ENCODE results near the gene PRMT7.

The PRMT7 gene

DNA sequence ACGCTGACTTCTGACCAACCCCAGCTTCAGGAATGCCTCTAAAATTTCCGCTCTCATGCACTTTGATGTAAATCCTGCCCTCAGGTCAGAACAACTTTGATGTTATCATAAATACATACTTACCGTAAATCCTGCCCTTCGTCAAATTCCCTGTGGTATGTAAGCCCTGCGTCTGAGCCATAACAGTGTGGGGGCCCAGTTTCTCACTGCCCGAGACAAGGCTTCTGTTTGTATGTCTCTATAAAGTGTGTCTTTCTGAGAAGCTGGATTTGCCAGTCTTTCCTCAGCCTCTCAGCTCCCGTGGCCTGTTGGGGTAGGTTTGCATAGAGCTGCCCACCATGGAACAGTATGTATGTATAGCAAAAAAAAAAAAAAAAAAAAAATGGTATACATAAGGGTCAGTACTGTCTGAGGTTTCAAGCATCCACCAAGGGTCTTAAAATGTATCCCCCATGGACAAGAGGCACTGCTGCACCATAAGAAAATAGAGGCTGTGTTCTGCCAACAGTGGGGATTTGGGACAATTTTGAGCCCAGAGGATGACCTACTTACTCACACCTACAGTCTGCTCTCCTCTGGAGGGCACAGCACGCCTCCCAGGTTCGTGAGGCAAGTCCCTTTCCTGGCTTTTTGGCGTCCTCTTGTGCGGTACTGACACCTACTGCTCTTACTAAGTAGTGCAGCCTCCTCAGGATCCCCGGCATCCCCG lies 17.5 kb downstream of the PRMT7 start:
- DNase-seq (ENCODE audit: low read depth) = peak; percentile 92
- H3K4me3 ChIP-seq (ENCODE audit: low read depth, low read length) = no peak overlapping the region
- TF ChIP-seq, protein P1, sequence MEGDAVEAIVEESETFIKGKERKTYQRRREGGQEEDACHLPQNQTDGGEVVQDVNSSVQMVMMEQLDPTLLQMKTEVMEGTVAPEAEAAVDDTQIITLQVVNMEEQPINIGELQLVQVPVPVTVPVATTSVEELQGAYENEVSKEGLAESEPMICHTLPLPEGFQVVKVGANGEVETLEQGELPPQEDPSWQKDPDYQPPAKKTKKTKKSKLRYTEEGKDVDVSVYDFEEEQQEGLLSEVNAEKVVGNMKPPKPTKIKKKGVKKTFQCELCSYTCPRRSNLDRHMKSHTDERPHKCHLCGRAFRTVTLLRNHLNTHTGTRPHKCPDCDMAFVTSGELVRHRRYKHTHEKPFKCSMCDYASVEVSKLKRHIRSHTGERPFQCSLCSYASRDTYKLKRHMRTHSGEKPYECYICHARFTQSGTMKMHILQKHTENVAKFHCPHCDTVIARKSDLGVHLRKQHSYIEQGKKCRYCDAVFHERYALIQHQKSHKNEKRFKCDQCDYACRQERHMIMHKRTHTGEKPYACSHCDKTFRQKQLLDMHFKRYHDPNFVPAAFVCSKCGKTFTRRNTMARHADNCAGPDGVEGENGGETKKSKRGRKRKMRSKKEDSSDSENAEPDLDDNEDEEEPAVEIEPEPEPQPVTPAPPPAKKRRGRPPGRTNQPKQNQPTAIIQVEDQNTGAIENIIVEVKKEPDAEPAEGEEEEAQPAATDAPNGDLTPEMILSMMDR (IDR thresholded peaks at IDR 0.05; ENCODE audit: insufficient read depth, low read depth, low read length, missing control alignments) = peak; percentile 93

DNA sequence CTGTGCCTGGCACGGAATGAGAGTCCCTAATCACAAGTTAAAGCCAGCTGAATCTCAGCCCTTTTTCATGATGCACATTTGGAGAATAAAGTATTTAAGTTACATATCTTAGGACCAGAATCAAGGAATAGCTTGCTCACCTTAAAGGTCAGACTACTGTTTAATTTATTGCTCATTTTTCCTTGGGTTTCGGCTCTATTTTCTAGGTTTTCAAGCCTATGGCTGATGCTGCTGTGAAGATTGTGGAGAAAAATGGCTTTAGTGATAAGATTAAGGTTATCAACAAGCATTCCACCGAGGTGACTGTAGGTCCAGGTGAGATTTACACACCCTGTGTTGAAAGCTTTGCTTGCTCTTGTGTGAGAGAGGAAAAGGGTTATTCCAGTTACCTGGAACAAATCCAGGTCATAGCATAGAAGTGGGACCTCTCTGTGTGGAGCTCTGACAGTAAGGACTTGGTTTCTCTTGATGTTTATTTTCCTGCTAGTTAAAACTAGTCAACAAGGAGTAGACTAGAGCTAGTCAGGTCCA lies 18.1 kb downstream of the PRMT7 start:
- DNase-seq (ENCODE audit: low read depth) = no peak
- TF ChIP-seq, protein P1 (IDR thresholded peaks at IDR 0.05; ENCODE audit: insufficient read depth, low read depth, low read length, missing control alignments) = no peak
- no peak overlapping the region for H3K4me3 ChIP-seq (ENCODE audit: low read depth, low read length)

DNA sequence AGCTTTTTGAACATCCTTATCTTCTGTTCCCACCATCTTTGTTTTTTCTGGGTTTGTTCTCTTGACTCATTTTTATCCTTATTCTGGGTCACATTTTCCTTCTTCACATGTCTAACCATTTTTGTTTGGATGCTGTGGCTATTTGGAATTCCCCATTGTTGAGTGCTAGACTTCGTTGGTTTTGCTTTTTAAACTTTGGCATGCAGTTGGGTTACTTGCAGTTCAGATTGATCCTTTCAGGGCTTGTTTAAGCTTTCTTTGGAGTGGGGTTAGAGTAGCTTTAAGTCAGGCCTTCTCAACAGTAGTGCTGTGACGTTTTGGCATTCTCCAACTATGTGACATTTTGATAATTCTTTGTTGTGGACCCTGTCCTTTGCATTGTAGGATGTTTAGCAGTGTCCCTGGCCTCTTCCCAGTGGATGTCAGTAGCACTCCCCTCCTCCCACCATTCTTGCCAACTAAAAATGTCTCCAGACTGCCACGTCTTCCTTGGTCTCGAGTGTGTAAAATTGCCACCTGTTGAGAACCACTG lies 21.1 kb downstream of the PRMT7 start:
- H3K4me3 ChIP-seq (ENCODE audit: low read depth, low read length) = no peak overlapping the region
- DNase-seq (ENCODE audit: low read depth) = no peak
- TF ChIP-seq, protein P1 (IDR thresholded peaks at IDR 0.05; ENCODE audit: insufficient read depth, low read depth, low read length, missing control alignments) = no peak

DNA sequence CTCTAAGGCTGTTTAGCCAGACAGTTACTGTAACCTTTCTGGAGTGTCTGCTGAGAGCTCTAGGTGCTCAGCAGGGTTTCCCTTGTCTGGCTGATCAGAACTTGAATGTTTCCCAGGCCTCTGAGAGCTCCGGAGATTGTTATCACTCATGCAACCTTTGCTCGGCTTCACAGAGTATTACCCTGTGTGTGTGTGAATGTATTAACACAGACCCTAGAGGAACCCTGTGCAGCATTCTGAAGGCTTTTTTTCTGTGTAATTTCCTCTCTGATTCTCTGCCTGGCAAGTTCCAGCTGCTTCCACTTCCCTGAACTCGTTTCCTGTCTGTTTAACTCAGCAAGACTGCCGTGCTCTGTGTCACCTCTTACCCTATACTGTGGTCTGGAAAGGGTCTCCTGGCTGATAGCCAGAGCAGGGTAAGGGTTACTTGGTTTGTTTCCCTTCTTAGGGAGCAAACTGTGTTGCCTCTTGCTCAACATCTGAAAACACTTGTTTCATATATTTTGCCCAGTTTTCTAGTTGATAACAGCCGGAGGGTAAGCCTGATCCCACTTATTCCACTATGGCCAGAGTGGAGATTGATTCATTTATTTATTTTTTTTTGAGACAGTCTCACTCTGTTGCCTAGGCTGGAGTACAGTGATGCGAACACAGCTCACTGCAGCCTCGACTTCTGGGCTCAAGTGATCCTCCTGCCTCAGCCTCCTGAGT lies 21.7 kb downstream of the PRMT7 start:
- no peak overlapping the region for H3K4me3 ChIP-seq (ENCODE audit: low read depth, low read length)
- TF ChIP-seq, protein P1 (IDR thresholded peaks at IDR 0.05; ENCODE audit: insufficient read depth, low read depth, low read length, missing control alignments) = no peak
- no peak for DNase-seq (ENCODE audit: low read depth)

DNA sequence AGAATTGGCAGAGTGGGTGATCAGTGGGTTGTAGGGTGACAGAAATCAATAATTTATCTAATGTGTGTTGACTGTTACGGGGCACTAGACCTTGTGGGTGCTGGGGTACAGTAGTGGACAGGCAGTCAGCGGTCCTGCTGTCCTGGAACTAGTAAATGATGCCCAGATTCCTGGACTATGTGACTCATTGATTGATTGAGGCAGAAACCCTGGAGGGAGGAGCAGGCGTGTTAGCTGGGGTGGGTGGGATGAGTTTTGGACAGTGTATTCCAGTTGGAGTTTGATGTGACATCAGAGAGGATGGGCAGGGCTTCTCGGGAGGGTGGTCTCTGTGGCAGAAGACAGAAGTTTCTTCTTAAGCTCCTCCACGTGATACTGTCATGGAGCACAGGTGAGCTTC lies 24.4 kb downstream of the PRMT7 start:
- TF ChIP-seq, protein P1 (IDR thresholded peaks at IDR 0.05; ENCODE audit: insufficient read depth, low read depth, low read length, missing control alignments) = no peak
- no peak for DNase-seq (ENCODE audit: low read depth)
- no peak overlapping the region for H3K4me3 ChIP-seq (ENCODE audit: low read depth, low read length)

DNA sequence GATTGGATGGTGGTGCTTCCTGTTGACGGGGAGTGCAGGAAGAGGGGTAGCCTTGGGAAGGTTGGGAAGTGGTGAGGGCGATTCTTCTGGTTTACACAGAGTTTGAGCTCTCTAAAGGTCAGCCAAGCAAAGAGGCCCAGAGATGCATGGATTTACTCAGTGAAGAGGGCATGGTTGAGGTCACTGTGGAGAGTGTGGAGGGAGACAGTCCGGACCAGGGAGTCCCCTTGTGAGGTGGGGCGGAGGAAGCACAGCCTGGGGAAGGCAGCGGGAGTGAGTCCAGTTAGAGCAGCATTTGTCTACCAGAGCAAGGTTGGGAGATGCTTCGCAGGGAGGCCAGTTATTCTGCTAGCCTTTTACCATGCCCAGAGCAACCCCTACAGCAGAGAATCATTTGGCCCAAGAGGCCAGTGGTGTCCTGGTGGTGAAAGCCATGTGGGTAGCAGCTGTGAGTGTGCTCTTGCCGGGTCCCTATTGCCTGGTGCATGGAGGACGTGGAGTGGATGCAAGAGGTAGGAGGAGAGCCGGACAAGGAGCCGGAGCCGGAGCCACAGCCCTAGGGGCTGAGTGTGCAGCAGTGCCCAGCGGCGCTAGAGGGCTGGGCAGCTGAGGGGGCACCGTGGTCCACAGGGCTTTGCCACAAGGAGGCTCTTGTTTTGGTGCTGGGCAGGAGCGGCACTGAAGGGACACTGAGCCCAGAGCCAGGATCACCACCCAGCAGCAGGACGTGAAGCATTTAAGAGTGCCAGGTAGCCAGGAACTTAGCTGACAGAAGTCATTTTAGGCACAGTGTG lies 27.7 kb downstream of the PRMT7 start:
- no peak for DNase-seq (ENCODE audit: low read depth)
- no peak overlapping the region for H3K4me3 ChIP-seq (ENCODE audit: low read depth, low read length)
- TF ChIP-seq, protein P1 (IDR thresholded peaks at IDR 0.05; ENCODE audit: insufficient read depth, low read depth, low read length, missing control alignments) = no peak

All from GM12865 (cell line).